HG03066 (cell line): ENCODE data around the gene NFU1.
A peak's percentile ranks its signal among the peaks of the same experiment; 100 is the strongest.
"Not testable (repeated sequence)": the region's sequence is repeated elsewhere in the genome, so short reads cannot be mapped to it uniquely, and the experiment has no call there.

Experiments
- ATAC-seq: cut with Tn5 transposase; IDR thresholded peaks from one replicate; pipeline ENCODE4 v1.9.1; 2021; ENCODE audit warnings: low read depth; ENCODE audit not compliant: unreplicated experiment

The NFU1 gene

DNA sequence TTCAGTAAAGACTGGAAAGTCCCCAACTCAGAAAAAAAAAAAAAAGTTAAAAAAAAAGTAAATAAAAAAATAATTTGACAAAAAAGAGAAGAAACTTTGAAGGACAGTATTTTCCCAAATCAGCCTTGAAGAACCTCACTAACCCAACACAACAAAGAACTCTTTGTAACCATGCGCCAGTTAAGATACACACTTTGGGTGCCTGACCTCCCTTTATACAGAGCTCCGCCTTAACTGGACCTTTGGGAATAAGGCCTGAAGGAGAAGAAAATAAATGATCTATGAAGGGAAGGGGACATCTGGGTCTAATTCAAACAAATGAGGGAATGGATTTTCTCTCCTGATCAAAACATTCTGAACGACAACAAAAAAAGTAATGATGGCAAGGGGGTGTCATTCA is 48.0 kb downstream of the NFU1 start:
- no peak for ATAC-seq

DNA sequence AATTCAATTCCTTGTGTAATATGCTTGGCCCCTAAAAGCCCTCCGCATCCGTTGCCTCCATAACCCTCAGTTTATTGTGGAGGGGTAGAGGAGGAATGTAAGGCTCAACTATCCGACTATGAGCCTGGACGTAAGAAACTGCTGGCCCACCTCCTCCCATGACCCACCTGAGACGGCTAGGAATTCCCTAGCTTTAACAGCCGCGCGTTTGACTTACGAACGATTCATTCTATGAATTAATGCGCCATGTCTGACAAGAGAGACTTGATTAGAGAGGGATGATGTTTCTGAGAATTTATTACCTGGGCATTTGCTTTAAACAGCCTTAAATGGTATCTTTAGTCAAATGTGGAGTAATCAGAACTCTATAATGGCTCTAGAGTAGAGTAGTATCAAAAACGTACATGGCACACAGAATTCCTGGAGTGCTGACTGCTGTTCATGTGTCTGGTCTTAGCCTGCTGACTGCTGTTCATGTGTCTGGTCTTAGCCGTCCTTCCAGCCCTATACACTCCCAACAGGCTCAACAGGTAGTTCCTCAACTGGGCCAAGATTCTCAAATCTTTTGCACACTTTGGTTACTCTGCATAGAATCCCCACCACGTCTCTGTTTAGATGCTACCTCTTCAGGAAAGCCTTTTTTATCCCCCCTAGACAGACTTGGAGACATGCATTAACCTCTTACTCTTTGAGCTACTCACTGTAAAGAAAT is 49.3 kb downstream of the NFU1 start:
- ATAC-seq: no peak

DNA sequence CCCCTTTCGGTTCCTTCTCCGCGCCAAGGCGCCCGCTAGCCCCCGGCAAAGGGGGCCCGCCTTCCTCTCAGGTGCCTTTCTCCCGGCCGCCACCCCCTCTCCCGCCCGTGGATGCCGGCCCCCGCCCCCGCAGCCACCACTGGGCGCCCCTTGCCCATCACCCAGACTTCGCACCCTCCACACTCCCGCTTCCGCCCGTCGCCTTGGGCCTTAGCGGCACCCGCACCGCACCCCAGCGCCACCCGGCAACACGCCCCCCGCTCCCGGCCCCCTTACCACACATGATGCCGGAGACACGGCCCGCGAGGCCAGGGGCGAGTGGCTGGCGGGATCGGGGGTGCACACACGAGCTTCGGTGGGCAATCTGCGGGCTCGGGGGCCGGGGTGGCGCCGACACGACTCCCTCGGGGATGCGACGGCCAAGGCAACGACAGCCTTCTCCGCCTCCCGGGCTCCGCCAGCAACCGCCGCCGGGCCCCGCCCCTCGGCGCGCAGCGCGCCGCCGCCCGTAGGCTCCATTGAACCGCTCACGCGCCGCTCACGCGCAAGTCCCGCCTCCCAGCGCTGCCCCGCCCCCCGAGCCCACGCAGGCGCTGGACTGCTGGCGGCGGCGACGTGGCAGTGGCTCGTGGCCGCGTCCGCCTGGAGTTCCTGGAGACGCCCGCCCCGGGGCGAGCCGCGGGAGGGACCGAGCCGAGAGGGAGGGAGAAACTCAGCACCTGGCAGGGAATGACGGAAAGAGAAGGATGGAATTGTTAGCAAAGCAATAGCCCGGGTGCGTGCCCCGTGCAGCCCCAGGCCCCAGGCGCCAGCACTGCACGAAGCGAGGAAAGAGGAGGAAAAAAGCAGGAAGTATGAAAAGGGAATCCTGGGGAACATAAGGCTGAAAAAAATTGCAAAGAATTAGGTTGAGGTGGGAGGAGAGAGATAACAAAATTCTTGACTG is 50.2 kb downstream of the NFU1 start, which contains the start of gene GFPT1:
GFPT1 (minus strand) TSS at position 439 of the 946 bp plus-strand sequence; CDS start at position 283, 156 bp downstream.
- ATAC-seq: peak; percentile 75

DNA sequence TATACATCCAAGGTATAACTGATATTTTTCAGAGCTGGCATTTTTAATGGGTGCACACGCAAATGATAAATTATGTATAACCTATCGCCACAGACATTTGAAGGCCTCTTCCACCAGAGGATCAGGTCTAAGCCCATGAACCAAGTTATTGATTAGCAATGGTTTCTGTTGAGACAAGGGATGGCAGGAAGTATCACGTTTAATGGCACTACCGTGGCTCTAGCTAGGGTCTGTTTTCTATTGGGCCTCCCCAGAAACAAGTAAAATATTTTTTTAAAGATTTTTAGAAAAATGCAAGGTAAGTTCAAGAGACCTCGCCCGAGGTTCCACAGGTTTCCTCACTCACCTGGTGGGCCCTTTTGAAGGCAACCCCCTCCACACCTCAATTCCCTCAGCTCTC is 50.9 kb downstream of the NFU1 start:
- ATAC-seq: peak; percentile 5

DNA sequence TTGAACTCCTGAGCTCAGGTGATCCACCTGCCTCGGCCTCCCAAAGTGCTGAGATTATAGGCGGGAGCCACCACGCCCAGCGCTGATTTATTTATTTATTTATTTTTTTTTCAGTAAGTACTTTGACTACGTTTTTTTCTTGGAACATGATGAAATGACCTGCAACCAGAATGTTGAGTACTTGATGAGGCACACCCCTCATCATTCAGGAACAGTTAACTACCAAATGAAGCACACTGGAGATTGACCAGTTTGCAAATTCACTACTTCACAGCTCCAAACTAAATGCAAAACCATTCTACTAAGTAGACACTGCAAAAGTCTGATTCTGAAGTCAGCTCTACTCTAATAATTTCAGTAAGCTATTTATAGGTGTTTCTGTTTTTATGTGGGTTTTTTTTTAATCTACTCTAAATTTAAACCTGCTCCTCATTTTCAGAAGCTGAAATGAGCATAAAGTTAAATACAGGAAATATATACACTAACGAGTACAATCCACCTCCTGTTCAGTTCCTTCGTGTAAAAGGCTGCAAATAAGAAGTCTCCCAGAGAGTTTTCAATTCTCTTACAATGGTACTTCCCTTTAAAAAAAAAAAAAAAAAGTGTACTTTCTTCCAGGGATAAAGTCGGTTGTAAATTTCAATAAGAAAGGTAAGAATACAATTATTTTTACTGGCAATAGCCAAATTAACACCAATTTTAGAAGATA is 51.6 kb downstream of the NFU1 start:
- no peak for ATAC-seq

DNA sequence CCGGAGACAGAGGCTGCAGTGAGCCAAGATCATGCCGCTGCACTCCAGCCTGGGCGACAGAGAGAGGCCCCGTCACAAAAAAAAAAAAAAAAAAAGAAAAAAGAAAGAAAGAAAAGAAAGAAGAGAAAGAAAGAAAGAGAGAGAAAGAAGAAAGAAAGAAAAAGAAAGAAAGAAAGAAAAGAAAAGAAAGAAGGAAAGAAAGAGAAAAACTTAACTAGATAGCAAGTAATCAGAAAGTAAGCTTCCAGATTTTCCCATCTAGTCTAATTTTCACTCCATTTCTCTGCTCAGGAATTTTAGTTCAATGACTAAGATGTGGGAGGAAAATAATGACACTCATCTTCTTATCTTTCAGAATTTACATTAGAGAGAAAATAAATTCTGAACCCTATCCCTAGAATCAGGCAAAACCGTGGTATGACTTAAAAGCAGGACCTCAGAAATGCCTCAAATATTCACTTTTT is 52.6 kb downstream of the NFU1 start:
- ATAC-seq: no peak

DNA sequence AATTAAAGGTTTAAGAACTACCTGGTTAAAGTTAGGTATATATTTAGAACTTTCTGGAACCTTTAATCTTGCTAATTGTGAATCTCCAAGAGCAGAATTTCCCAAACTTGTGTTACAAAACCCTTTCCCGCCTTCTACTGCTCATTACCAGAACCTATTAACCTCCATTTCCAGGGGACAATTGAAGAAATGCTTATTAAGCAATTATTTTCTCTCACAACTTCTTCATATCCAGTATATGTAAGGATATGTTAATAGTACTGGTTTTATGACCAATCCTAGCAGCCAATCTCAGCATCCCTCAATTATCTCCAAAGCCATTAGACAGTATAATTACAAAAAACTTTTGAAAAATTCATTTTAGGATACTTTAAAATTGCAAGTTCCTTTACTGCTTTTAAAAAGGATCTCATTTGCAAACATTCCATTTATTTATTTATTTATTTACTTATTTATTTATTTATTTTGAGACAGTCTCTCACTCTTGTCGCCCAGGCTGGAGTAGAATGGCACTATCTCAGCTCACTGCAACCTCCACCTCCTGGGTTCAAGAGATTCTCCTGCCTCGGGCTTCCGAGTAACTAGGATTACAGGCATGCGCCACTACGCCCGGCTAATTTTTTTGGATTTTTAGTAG is 53.9 kb downstream of the NFU1 start:
- ATAC-seq: no peak

DNA sequence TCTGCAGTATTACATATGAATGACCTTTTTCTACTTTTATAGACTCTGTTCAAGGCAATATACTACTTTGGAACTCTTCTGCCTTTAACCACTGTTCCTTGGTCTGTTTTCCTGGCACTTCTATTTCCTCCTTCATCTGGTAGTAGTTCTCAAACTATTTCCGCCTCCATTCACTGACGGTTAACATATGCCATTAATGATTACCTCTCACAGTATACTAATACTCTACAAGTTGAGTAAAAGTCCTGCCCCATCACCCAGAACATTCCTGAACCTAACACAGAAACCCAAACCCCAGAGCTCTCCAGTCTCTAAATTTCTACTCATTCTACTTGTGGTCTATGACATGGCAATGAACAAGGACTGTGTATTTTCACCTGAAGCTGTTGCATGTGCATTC is 54.7 kb downstream of the NFU1 start:
- no peak for ATAC-seq

DNA sequence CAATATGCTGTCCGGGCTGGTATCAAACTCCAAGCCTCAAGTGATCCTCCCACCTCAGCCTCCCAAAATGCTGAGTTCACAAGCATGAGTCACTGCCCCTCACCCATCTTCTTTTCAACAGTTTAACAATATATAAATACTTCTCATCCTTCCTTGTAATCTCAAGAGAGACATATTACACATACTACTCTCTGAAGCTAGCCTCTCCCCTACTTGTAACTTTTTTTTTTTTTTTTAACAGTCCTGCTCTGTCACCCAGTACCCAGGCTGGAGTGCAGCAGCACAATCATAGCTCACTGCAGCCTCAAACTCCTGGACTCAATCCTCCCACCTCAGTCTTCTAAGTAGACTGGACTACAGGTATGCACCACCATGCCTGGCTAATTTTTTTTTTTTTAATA is 55.9 kb downstream of the NFU1 start:
- ATAC-seq: no peak

DNA sequence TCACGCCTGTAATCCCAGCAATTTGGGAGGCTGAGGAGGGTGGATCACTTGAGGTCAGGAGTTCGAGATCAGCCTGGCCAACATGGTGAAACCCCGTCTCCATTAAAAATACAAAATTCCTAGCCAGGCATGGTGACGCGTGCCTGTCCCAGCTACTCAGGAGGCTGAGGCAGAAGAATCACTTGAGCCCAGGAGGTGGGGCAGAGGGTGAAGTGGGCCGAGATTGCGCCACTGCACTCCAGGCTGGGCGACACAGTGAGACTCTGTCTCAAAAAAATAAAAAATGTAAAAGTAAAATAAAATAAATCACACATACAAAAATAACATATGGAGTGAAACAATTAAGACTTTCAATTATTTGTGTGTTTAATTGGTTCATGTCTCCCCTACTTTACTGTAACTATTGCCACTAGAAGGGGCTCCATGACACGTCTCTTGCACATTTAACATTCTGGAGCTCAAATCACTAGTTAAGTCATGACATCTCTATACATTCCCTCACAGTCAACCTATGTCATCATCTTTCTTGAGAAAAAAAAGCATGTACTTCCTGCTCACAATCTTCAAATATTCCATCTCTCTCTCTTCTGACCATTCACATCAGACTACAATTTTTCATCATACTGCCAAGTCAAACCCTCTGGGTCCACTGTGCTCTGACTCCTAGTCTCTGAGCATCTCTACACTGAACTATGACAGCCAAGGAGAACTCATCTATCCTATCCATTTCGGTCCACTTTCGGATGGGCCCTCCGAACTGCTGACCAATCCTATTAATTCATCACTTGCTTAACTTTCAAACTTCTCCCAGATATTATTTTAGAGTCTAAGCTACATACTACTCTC is 56.9 kb downstream of the NFU1 start:
- ATAC-seq: no peak

DNA sequence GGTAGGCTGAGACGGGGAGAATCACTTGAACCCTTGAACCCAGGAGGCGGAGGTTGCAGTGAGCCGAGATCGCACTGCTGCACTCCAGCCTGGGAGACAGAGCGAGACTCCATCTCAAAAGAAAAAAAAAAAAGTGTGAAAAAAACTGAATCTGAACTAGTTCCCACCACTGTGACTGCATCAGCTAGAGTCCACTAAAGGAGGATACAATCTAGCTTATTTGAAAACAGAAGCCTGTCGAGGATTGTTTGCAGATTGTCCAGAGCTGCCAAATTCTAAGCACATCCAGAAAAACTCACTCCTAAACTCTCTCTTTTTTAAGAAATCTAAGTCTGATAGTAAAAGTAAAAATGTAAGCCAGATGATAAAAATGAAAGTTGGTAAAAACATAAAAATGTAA is 60.8 kb downstream of the NFU1 start:
- no peak for ATAC-seq

DNA sequence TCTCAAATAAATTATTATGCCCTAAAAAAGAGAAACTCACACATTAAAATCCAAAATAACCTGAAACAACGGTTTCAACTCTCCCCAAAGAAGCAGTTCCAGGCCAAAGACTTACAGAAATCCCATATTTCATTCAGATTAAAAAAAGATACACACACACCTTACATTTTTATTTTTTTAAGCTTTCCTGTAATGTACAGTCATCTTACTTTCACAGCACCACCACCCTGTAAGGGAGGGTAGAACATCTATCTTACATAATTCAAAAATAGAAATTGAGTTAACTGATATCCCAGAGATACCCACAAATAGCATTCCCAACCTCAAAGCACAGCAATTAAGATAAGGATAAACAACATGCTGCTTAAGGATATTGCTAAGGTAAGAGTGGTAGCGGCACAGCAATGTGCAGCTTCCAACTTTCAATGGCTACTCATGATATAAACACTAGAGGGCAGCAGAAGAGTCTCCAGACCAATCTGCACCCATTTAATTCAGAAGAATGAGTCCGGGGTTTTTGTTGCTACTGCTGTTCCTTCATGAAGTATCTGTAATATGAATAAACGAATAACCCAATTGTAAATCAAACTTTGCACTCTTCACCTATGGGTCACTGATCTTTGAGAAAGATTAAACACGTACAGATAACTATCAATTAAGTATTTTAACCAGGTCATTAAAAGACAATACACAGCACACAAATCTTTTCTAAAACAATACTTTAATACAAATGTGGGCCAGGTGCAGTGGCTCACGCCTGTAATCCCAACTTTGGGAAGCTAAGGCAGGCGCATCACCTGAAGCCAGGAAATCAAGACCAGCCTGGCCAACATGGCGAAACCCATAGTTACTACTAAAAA is 61.5 kb downstream of the NFU1 start:
- no peak for ATAC-seq

DNA sequence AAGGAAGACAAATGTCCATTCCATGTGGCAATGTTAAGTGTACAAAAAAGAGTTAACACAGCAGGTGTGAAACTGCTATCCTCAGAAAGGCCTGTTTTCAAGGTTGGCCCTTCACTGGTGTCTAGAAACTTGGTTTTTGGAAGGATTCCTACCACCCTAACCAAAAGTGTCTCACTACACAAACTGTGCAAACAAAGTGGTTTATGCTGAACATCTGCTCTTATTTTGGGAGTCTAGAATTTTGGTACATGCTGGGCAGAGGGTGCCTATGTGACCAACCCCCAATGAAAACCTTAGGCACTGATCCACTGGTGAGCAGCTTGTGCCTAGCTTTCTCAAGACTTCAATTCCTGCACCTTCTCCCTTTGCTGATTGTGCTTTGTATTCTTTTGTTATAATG is 64.5 kb downstream of the NFU1 start:
- no peak for ATAC-seq

DNA sequence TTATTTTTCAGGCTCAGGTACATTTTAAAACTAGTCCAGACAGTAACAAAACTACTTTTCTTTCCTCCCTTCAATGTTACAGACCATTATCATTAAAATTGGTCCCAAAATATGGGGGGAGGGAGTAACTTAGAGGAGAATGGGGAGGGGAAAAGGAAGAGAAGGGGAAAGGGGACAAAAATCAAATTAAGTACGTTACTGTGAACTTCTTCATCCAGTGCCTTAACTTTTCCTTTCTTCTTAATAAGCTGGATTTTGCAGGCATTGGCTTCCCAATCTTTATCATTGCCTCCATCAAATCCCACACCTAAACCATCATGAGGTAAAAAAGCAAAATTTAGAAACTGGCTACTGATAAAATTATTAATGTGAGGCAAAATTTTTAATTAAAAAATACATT is 67.4 kb downstream of the NFU1 start:
- no peak for ATAC-seq

DNA sequence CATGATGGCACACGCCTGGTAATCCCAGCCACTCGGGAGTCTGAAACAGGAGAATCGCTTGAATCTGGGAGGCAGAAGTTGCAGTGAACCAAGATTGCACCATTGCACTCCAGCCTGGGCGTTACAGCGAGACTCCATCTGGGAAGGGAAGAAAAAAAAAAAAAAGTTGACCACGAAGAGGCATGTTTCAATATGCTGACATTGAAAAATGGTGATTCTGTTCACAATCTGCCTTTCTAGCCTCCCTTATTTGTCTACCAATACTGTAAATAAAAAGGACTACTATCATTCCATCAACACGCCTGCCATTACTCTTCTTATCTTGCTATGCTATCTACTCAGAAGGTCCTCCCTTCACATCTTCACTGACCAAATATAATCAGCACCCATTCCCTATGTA is 68.6 kb downstream of the NFU1 start:
- ATAC-seq: no peak

DNA sequence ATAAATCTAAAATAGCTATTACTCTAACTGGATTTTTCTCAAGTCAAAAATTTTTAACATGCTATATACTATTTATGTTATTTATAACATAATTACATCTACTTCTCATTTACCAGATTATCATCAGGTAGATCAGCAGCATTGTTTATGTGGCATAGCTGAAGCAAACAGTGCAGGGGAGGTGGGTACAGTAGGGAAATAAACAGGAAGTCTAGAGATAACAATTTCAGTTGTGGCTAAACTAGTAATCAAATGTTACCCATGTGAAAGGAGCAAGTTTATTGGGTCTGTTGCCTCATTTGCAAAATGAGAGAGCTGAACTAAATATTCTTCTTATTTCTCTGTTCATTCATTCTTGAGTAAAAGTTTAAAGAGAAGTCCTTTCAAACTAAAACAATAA is 77.9 kb downstream of the NFU1 start:
- no peak for ATAC-seq

DNA sequence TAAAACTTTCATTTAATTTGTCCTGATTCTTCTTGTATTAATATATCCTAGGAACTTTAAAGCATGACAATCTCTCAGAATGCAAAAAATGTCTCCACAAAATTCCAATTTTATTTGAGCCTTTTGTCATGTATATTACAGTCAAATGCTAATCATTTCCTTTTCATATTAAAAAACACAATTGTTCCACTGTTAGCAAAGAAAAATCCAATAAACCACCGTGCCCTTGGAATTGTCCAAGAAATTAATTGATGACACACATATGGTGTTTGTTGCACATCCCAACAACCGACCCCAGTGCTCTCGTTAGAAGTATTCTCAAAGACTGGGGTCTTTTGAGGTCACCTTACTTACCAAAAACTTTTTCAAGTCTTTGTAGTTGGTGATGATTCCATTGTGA is 78.3 kb downstream of the NFU1 start:
- no peak for ATAC-seq

DNA sequence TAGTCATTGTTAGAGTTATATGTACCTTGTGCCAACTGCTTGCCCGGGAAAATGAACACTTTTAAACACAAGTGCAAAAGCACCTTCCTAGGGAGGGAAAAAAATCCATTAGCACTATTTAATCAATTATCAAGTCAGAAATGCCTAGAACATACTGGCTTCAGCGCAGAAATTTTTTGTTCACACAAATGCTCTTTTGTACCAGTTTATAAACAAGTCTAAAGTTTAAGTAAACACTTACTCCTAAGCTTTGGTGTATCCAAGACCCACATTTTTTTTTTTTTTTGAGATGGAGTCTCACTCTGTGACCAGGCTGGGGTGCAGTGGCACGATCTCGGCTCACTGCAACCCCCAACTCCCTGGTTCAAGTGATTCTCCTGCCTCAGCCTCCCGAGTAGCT is 80.8 kb downstream of the NFU1 start:
- ATAC-seq: no peak

DNA sequence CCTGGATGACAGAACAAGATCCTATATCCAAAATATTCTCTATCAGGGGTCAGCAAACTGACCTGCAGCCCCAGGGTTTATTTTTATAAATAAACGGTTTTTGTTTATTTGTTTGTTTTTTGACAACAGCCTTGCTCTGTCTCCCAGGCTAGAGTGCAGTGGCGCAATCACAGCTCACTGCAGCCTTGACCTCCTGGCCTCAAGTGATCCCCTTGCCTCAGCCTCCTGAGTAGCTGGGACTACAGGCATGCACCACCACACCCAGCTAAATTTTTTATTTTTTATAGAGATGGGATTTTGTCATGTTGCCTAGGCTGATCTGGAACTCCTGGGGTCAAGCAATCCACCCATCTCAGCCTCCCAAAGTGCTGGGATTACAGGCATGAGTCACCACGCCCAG is 82.3 kb downstream of the NFU1 start:
- not testable (repeated sequence) for ATAC-seq
